GM18526 (cell line): ENCODE data around the gene FILIP1L.

Experiments used
- POLR2A ChIP-seq: IDR thresholded peaks from 3 replicates; pipeline ENCODE4 v1.6.1; 2011; ENCODE audit not compliant: insufficient read length; ENCODE audit errors: extremely low read depth

The FILIP1L gene

GRCh38 chr3:100072326-100073048 lies 41.8 kb downstream of the FILIP1L start:
- TF ChIP-seq POLR2A, result no peak

- no peak for TF ChIP-seq POLR2A
Observed at GRCh38 chr3:100069472-100069871, 44.8 kb downstream of the FILIP1L start.

GRCh38 chr3:100068826-100069225 lies 45.5 kb downstream of the FILIP1L start:
- TF ChIP-seq POLR2A, result no peak

- no peak for TF ChIP-seq POLR2A
Observed at GRCh38 chr3:100067589-100067988, 46.7 kb downstream of the FILIP1L start.

GRCh38 chr3:100063929-100064461 lies 50.3 kb downstream of the FILIP1L start:
- no peak for TF ChIP-seq POLR2A

- no peak for TF ChIP-seq POLR2A
Observed at GRCh38 chr3:100062665-100063064, 51.6 kb downstream of the FILIP1L start.

- TF ChIP-seq POLR2A, result no peak
Observed at GRCh38 chr3:100060685-100061484, 53.4 kb downstream of the FILIP1L start.

GRCh38 chr3:100059472-100059871 lies 54.8 kb downstream of the FILIP1L start:
- no peak for TF ChIP-seq POLR2A

GRCh38 chr3:100057716-100058575 lies 56.4 kb downstream of the FILIP1L start:
- no peak for TF ChIP-seq POLR2A

GRCh38 chr3:100053951-100054620 lies 60.2 kb downstream of the FILIP1L start:
- TF ChIP-seq POLR2A, result no peak

GRCh38 chr3:100048248-100048647 lies 66.1 kb downstream of the FILIP1L start:
- TF ChIP-seq POLR2A, result no peak

GRCh38 chr3:100047455-100048141 lies 66.7 kb downstream of the FILIP1L start:
- no peak for TF ChIP-seq POLR2A

GRCh38 chr3:100046986-100047385 lies 67.3 kb downstream of the FILIP1L start:
- no peak for TF ChIP-seq POLR2A

- no peak for TF ChIP-seq POLR2A
Observed at GRCh38 chr3:100045696-100046095, 68.6 kb downstream of the FILIP1L start.
